Skeletal muscle tissue (tissue), 4 donors: ENCODE measurements around the gene CD274. TPM values are rescaled to one million over a fixed set of nuclear protein-coding genes. Genes with fewer than 3 reads are reported as not detected.
"Not testable (repeated sequence)": the region's sequence is repeated elsewhere in the genome, so short reads cannot be mapped to it uniquely, and the experiment has no call there.

ENCODE experiments used
- H3K27ac ChIP-seq: one replicate; pipeline ENCODE4 v1.7.0; 2013; ENCODE audit warnings: mild to moderate bottlenecking, low read depth, low read length, inconsistent platforms
- H3K27me3 ChIP-seq, 3 donors: one replicate each; pipeline ENCODE4 v1.7.0; 2013; ENCODE audit warnings: low read length in 3 of 3; ENCODE audit not compliant: control insufficient read depth in 3 of 3, insufficient read depth in 3 of 3
- H3K36me3 ChIP-seq, 3 donors: one replicate each; pipeline ENCODE4 v1.7.0; 2013; ENCODE audit warnings: low read length in 3 of 3; ENCODE audit not compliant: control insufficient read depth in 3 of 3, insufficient read depth in 3 of 3
- H3K4me1 ChIP-seq, 3 donors: one replicate each; pipeline ENCODE4 v1.7.0; 2013; ENCODE audit warnings: low read length in 3 of 3, mild to moderate bottlenecking in 3 of 3; ENCODE audit not compliant: control insufficient read depth in 3 of 3, insufficient read depth in 3 of 3
- H3K4me3 ChIP-seq, 3 donors: one replicate each; pipeline ENCODE4 v1.7.0; 2013; ENCODE audit warnings: low read length in 3 of 3
- H3K9ac ChIP-seq, 3 donors: one replicate each; pipeline ENCODE4 v1.7.0; 2013; ENCODE audit warnings: low read length in 3 of 3, mild to moderate bottlenecking in 3 of 3, moderate library complexity in 2 of 3, low read depth in 1 of 3
- H3K9me3 ChIP-seq, 3 donors: one replicate each; pipeline ENCODE4 v1.7.0; 2013; ENCODE audit warnings: low read length in 3 of 3; ENCODE audit not compliant: control insufficient read depth in 3 of 3
- total RNA-seq: library from RNA; depleted of rRNA; stranded (reverse); fragments of >200 nt; gene quantifications from one replicate; pipeline ENCODE4 v1.2.3, GENCODE V29; 2014
- donor health status: Osteomylitis.

CD274 gene
- total RNA-seq, 1 donor from 2014 or later, result 0.52 TPM

DNA sequence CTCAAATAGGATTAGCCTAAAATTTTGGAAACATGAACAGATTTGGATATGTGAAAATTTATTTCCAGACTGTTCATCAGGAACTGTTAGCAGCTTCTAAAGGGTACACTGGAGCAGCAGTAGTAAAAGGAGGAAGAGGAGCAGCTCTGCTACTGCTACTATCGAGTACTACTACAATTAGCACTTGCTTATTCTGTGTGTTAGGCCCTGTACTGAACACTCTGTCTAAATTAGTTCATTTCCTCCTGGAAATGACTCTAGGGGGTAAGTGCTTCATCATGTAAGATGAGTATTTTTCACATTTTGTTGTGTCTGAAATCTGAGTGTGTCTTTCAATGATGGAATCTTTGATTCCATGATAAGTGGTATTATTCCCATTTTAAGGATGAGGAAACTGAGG, 9.8 kb downstream of the CD274 start:
- H3K9me3 ChIP-seq, result no peaks in the 10 kb centered on the region
- peaks cover 0 to 27% (median 22%) of the 10 kb centered on the region in 3 donors for H3K36me3 ChIP-seq
- H3K9ac ChIP-seq, result no peak overlapping the region
- H3K27me3 ChIP-seq, result no peaks in the 10 kb centered on the region
- no peak overlapping the region for H3K4me3 ChIP-seq
- H3K4me1 ChIP-seq, result peaks cover 0 to 4% (median 0%) of the 10 kb centered on the region in 3 donors
- H3K27ac ChIP-seq, result no peak overlapping the region

DNA sequence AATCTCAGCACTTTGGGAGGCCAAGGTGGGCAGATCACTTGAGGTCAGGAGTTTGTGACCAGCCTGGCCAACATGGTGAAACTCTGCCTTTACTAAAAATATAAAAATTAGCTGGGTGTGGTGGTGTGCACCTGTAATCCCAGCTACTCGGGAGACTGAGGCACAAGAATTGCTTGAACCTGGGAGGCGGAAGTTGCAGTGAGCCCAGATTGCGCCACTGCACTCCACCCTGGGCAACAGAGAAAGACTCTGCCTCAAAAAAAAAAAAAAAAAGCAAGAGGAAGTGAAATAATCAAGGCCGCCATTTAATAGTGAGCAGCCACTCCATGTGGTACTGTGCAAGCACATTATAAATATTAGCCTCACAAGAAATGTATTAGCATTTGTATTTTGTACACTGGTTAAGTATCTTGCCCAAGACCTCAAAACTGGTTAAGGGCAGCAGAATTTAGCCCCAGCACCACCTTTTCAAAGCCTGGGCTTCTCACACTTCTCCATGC, 14.5 kb downstream of the CD274 start:
- not testable (repeated sequence) for H3K27ac ChIP-seq, H3K4me3 ChIP-seq, H3K27me3 ChIP-seq, H3K4me1 ChIP-seq, H3K9me3 ChIP-seq, H3K9ac ChIP-seq
- peaks cover 0 to 33% (median 23%) of the 10 kb centered on the region in 3 donors for H3K36me3 ChIP-seq

DNA sequence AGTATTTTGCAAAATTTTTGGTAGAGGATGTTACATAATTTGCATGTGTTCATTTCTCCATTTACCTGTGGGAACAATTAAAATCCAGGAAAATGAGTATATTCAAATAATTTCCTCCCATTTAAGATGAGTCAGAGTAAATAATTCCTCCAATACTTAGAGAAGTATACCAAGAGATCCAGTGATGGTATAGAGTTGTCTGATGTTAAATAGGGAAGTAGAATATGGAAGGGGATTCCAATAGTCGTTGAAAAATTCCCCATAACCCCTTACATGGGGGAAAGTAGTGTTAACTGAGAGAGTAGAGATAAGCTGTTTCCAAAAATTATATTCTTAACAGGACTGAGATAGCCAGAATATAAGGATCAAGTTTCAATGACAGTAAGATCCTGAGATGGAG, 15.7 kb downstream of the CD274 start:
- Histone ChIP-seq H3K4me3 (no peak overlapping the region), H3K9me3 (no peaks in the 10 kb centered on the region), H3K27me3 (no peaks in the 10 kb centered on the region), H3K4me1 (peaks cover 0 to 2% (median 0%) of the 10 kb centered on the region in 3 donors), H3K36me3 (peaks cover 0 to 33% (median 23%) of the 10 kb centered on the region in 3 donors), H3K27ac (no peak overlapping the region), H3K9ac (no peak overlapping the region)

- no peak overlapping the region for H3K27ac ChIP-seq
- H3K9me3 ChIP-seq, result no peaks in the 10 kb centered on the region
- H3K36me3 ChIP-seq, result peaks cover 0 to 33% (median 23%) of the 10 kb centered on the region in 3 donors
- peaks cover 0 to 2% (median 0%) of the 10 kb centered on the region in 3 donors for H3K4me1 ChIP-seq
- H3K9ac ChIP-seq, result no peak overlapping the region
- H3K4me3 ChIP-seq, result no peak overlapping the region
- H3K27me3 ChIP-seq, result no peaks in the 10 kb centered on the region
These were observed 16.4 kb downstream of the CD274 start for GRCh38 chr9:5466766-5467165.

DNA sequence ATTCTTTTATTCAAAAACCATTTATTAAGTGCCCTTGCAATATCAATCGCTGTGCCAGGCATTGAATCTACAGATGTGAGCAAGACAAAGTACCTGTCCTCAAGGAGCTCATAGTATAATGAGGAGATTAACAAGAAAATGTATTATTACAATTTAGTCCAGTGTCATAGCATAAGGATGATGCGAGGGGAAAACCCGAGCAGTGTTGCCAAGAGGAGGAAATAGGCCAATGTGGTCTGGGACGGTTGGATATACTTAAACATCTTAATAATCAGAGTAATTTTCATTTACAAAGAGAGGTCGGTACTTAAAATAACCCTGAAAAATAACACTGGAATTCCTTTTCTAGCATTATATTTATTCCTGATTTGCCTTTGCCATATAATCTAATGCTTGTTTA, 18.5 kb downstream of the CD274 start:
- Histone ChIP-seq H3K9ac (no peak overlapping the region), H3K27ac (no peak overlapping the region), H3K4me3 (no peak overlapping the region), H3K4me1 (peaks cover 0 to 2% (median 0%) of the 10 kb centered on the region in 3 donors), H3K27me3 (no peaks in the 10 kb centered on the region), H3K36me3 (peaks cover 0 to 20% (median 11%) of the 10 kb centered on the region in 3 donors), H3K9me3 (no peaks in the 10 kb centered on the region)

DNA sequence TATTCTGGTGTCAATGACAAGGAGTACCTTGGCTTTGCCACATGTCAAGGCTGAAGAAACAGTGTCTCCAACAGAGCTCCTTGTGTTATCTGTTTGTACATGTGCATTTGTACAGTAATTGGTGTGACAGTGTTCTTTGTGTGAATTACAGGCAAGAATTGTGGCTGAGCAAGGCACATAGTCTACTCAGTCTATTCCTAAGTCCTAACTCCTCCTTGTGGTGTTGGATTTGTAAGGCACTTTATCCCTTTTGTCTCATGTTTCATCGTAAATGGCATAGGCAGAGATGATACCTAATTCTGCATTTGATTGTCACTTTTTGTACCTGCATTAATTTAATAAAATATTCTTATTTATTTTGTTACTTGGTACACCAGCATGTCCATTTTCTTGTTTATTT, 19.8 kb downstream of the CD274 start:
- Histone ChIP-seq H3K9ac (peak overlapping the region in 1 of 3 donors; percentile 23), H3K4me1 (peaks cover 0 to 2% (median 0%) of the 10 kb centered on the region in 3 donors), H3K9me3 (no peaks in the 10 kb centered on the region), H3K27me3 (no peaks in the 10 kb centered on the region), H3K36me3 (peaks cover 0 to 18% (median 10%) of the 10 kb centered on the region in 3 donors), H3K4me3 (no peak overlapping the region), H3K27ac (no peak overlapping the region)

DNA sequence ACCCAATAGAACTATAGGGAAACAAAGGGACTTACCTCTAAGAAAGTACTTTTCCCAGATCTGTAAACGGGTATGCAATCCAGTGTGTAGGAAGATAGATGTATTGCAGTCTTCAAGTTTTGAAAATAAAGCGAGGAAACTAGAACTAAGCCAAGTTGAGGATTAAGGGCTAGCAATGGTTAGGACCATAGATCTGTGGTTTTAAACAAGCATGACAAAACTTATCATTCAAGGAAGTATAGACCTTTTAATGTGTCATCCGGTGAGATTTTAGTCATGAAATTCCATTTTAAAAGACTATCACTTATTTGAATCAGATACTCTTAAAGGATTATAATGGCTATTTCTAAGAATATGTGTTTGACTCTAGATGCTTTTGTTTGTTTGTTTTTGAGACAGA, 20.5 kb downstream of the CD274 start:
- Histone ChIP-seq H3K27me3 (no peaks in the 10 kb centered on the region), H3K27ac (no peak overlapping the region), H3K9ac (no peak overlapping the region), H3K4me1 (peaks cover 0 to 2% (median 0%) of the 10 kb centered on the region in 3 donors), H3K36me3 (peaks cover 0 to 13% (median 5%) of the 10 kb centered on the region in 3 donors), H3K9me3 (no peaks in the 10 kb centered on the region), H3K4me3 (no peak overlapping the region)

GRCh38 chr9:5475611-5476010, 25.3 kb downstream of the CD274 start:
- H3K27ac ChIP-seq, H3K27me3 ChIP-seq, H3K4me3 ChIP-seq, H3K9me3 ChIP-seq, H3K4me1 ChIP-seq, H3K36me3 ChIP-seq, H3K9ac ChIP-seq: not testable (repeated sequence)

DNA sequence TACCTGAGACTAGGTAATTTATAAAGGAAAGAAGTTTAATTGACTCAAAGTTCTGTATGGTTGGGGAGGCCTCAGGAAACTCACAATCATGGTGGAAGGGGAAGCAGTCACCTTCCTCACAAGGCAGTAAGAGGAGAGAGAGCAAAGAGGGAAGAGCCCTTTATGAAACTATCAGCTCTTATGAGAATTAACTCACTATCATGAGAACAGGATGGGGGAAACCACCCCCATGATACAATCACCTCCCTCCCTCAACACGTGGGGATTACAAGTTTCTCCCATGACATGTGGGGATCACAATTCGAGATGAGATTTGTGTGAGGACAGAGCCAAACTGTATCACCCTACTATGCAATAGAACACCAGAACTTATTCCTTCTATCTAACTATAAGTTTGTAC, 27.9 kb downstream of the CD274 start:
- H3K9me3 ChIP-seq, result no peaks in the 10 kb centered on the region
- H3K4me1 ChIP-seq, result no peaks in the 10 kb centered on the region
- no peak overlapping the region for H3K4me3 ChIP-seq
- H3K9ac ChIP-seq, result no peak overlapping the region
- H3K27ac ChIP-seq, result no peak overlapping the region
- H3K27me3 ChIP-seq, result no peaks in the 10 kb centered on the region
- H3K36me3 ChIP-seq, result no peaks in the 10 kb centered on the region

GRCh38 chr9:5479994-5480694, 29.8 kb downstream of the CD274 start:
- Histone ChIP-seq H3K27ac (no peak overlapping the region), H3K4me3 (no peak overlapping the region), H3K36me3 (no peaks in the 10 kb centered on the region), H3K27me3 (no peaks in the 10 kb centered on the region), H3K9me3 (no peaks in the 10 kb centered on the region), H3K9ac (no peak overlapping the region), H3K4me1 (no peaks in the 10 kb centered on the region)
